A549 (cell line): ENCODE measurements around the gene TCL1A.

ENCODE experiments used
- BHLHE40 ChIP-seq: IDR thresholded peaks from 2 replicates; pipeline ENCODE4 v1.6.1; 2012; ENCODE audit warnings: low read depth, low read length, inconsistent platforms
- FOSL2 ChIP-seq, 2 experiments: fragments of 450-650 bp in 1 of 2; fragments of >200 bp in 1 of 2; sonication (Bioruptor Twin) in 1 of 2; formaldehyde crosslinking; IDR thresholded peaks; 2 replicates each; pipeline versions ENCODE4 v1.5.0 to v1.6.1; 2016 to 2020; ENCODE audit warnings: mild to moderate bottlenecking in 1 of 2, moderate library complexity in 1 of 2
- POLR2A ChIP-seq: IDR thresholded peaks from 2 replicates; pipeline ENCODE4 v1.6.1; 2012; ENCODE audit warnings: mild to moderate bottlenecking, low read length
- RAD21 ChIP-seq, 2 experiments: fragments of >200 bp in 1 of 2; sonication (Bioruptor Twin) in 1 of 2; formaldehyde crosslinking in 1 of 2; IDR thresholded peaks in 1 of 2; conservative IDR thresholded peaks in 1 of 2; 2 replicates in 1 of 2; 3 replicates in 1 of 2; pipeline ENCODE4 v1.6.1; 2012 to 2018; ENCODE audit warnings: inconsistent platforms in 1 of 2
- USF2 ChIP-seq: fragments of 450-650 bp; IDR thresholded peaks from 2 replicates; pipeline ENCODE4 v1.6.1; 2014; ENCODE audit warnings: antibody characterized with exemption
- TF ChIP-seq, protein P1 (sequence below): fragments of >200 bp; sonication (Bioruptor Twin); formaldehyde crosslinking; IDR thresholded peaks from 3 replicates; pipeline ENCODE4 v1.5.1; 2016
- TF ChIP-seq, protein P2 (sequence below): IDR thresholded peaks from 2 replicates; pipeline ENCODE4 v1.6.1; 2012; ENCODE audit warnings: low read depth, borderline replicate concordance

DNA sequence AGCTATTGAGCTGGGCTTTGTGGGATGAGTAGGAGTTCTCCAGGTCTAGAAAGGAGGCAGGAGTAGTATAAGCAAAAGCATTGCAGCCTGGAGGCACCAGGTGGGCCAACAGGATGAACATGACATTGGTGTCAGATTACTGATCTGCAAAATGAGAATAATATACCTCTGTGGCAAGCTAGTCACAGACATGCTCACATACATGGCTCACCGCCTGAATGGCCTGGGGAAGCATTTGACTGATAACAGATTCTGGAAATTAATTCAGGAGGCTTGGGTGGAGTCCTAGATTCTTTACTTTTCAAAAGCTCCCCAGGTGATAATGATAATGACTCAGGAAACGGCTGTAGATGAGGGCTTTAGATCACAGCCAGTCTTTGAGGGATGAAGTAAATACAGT is 27.0 kb downstream of the TCL1A start:
- TF ChIP-seq, protein P1, sequence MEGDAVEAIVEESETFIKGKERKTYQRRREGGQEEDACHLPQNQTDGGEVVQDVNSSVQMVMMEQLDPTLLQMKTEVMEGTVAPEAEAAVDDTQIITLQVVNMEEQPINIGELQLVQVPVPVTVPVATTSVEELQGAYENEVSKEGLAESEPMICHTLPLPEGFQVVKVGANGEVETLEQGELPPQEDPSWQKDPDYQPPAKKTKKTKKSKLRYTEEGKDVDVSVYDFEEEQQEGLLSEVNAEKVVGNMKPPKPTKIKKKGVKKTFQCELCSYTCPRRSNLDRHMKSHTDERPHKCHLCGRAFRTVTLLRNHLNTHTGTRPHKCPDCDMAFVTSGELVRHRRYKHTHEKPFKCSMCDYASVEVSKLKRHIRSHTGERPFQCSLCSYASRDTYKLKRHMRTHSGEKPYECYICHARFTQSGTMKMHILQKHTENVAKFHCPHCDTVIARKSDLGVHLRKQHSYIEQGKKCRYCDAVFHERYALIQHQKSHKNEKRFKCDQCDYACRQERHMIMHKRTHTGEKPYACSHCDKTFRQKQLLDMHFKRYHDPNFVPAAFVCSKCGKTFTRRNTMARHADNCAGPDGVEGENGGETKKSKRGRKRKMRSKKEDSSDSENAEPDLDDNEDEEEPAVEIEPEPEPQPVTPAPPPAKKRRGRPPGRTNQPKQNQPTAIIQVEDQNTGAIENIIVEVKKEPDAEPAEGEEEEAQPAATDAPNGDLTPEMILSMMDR, result no peak
- TF ChIP-seq USF2 (no peak), FOSL2 (IDR thresholded peaks at IDR 0.05) (no peak), FOSL2 (CRISPR knock-in tag; IDR thresholded peaks at IDR 0.05) (no peak), RAD21 (conservative IDR thresholded peaks at IDR 0.05 in 1 of 2, IDR thresholded peaks at IDR 0.05 in 1 of 2) (no peak), BHLHE40 (no peak), POLR2A (no peak)
- TF ChIP-seq, protein P2, sequence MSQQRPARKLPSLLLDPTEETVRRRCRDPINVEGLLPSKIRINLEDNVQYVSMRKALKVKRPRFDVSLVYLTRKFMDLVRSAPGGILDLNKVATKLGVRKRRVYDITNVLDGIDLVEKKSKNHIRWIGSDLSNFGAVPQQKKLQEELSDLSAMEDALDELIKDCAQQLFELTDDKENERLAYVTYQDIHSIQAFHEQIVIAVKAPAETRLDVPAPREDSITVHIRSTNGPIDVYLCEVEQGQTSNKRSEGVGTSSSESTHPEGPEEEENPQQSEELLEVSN, result no peak
